ENCODE results near the gene HOXC6. TPM values are rescaled to one million over a fixed set of nuclear protein-coding genes. Genes with fewer than 3 reads are reported as not detected.
A peak's percentile ranks its signal among the peaks of the same experiment; 100 is the strongest.

HOXC6 gene
- polyA plus RNA-seq, 1 donor = 13.6 TPM

DNA sequence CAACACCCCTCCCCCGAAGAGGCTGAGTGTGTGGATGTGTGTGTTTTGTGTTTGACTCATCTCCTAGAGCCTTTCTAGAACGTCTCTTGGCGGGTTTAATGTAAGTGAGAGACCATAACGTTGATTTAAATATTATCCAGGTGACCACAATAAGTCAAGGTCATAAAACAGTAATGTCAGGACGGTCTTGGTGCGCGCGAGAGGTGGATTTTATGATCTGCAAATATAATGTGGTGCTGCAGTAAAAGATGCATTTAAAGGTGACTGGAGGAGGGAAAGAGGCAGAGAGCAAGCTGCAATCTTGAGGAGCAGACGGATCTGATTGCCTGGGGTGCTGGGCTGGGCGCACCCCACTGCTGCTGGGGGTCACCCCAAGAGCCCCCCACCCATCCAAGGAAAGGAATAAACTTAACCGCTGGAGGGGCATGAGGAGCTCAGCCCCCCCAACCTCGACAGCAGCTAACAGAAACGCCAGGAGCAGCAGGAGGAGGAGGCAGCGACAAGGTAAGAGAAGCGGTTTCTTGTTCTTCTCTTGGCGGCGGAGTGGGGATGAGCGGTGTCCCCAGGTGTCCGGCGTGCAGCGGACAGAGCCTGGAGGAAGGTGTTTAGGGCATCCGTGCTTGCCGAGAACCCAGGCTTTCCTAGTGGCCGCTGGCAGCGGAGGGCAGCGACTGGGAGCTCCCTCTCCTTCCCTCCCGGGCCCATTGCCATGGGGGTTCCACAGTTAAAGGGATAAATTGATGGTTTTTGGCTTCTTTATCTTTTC, 37.7 kb upstream of the HOXC6 start:
- H3K9me3 ChIP-seq (ENCODE audit: control insufficient read depth, low read depth, low read length) = peaks cover 20% of the 10 kb centered on the region
- H3K36me3 ChIP-seq (ENCODE audit: control insufficient read depth, insufficient read depth, low read length) = no peaks in the 10 kb centered on the region
- DNase-seq = no peak
- peaks cover 42% of the 10 kb centered on the region for H3K4me1 ChIP-seq (ENCODE audit: control insufficient read depth, insufficient read depth, low read length)
- H3K4me3 ChIP-seq (ENCODE audit: low read length) = no peak overlapping the region
- H3K27me3 ChIP-seq (ENCODE audit: control insufficient read depth, insufficient read depth, low read length) = peaks cover 100% of the 10 kb centered on the region
- WGBS (ENCODE audit: insufficient coverage, low lambda C conversion rate) = 0% methylated on average over 1 of the region's 27 CpGs
- no peak overlapping the region for H3K27ac ChIP-seq (ENCODE audit: low read length)

DNA sequence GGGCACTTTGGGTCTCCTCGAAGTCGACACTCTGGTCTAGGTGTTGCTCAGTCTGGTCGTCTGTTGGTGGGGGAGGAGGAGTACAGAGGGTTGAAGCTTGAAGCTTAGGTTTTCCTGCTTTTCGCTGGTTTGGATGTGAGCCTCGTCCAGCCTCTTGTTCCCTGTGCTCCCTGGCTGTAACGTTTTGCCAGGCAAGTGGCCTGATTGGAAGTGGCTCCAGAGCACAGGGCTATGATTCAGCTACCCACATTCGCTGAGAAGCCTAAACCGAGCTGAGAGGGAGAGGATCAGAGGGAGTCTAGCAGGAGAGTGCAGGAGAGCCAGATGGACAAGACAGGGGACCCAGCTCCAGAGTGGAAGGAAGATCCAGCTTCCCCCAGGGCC, 37.2 kb upstream of the HOXC6 start:
- no CpG with 5 or more reads among the region's 8 CpGs for WGBS (ENCODE audit: insufficient coverage, low lambda C conversion rate)
- H3K9me3 ChIP-seq (ENCODE audit: control insufficient read depth, low read depth, low read length) = peaks cover 19% of the 10 kb centered on the region

DNA sequence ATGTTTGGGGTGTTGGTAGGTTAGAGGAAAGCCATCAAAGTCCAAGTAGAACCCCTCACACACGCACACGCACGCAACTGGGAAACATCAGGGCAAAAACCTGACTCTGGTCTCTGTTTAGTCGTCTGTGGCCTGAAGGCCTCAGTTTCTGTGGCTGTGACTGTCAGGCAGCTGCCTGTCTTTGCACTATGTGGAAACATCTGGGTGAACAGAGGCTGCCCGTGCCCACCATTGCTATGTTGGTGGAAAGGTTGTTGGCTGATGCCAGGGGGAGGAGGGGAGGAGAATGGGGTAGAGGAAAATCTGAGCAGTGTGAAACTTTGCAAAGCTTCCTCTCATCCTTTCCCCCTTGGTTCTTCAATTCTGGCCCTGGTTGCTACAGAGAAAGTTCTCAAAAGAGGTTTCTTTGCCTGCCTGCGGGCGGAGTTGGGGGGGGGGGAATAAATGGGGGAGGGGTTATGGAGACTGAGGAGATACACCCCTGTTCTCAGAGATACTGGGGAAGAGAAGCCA, 35.8 kb upstream of the HOXC6 start:
- 18% methylated on average over 2 of the region's 7 CpGs for WGBS (ENCODE audit: insufficient coverage, low lambda C conversion rate)
- peaks cover 100% of the 10 kb centered on the region for H3K27me3 ChIP-seq (ENCODE audit: control insufficient read depth, insufficient read depth, low read length)
- H3K9me3 ChIP-seq (ENCODE audit: control insufficient read depth, low read depth, low read length) = peaks cover 20% of the 10 kb centered on the region
- DNase-seq = no peak
- peaks cover 40% of the 10 kb centered on the region for H3K4me1 ChIP-seq (ENCODE audit: control insufficient read depth, insufficient read depth, low read length)
- no peak overlapping the region for H3K4me3 ChIP-seq (ENCODE audit: low read length)
- no peaks in the 10 kb centered on the region for H3K36me3 ChIP-seq (ENCODE audit: control insufficient read depth, insufficient read depth, low read length)
- H3K27ac ChIP-seq (ENCODE audit: low read length) = no peak overlapping the region

More for the DNA sequence above, 37.2 kb upstream of the HOXC6 start:
- no peak for DNase-seq
- Histone ChIP-seq H3K4me3 (ENCODE audit: low read length) (no peak overlapping the region), H3K27ac (ENCODE audit: low read length) (no peak overlapping the region), H3K27me3 (ENCODE audit: control insufficient read depth, insufficient read depth, low read length) (peaks cover 100% of the 10 kb centered on the region), H3K36me3 (ENCODE audit: control insufficient read depth, insufficient read depth, low read length) (no peaks in the 10 kb centered on the region), H3K4me1 (ENCODE audit: control insufficient read depth, insufficient read depth, low read length) (peaks cover 42% of the 10 kb centered on the region)

DNA sequence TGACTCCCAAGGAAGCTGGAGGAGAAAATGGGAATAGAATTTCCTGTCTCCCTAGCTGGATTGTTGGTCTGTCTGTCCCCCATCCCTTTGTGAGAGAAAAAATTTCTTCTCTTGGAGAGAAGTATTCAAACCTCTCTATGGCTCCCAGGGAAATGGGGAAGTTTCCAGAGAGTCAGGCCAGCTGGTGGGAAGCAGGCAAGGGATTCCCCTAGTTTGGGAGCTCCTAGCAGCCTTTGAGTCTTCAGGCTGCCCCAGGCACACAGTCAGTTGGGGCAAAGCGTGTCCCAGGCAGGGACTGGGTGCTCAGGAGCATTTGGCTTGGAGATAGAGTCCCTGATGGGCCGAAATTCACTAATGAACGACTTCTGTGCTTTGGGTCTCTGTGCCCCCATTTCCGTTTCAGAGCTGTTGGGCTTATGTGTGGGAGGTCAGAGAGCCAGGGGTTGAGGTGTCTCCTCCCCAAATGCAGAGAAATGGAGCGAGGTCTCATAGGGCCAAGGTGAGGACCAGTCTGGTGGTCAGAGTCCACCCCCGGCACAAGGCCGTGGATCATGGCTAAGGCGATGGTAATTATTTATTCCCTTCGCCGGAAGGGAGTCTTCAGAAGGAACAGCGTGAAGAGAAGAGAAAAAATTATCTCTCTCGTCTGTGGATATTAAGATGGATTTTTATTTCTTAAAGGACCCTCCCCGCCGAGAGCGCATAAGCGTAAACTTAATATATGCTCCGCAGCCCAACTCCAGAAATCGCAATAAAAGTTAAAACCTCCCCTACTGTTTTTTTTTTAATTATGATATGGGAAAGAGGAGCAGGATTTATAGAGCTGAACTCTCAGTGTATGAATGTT, 34.9 kb upstream of the HOXC6 start:
- Histone ChIP-seq H3K27me3 (ENCODE audit: control insufficient read depth, insufficient read depth, low read length) (peaks cover 100% of the 10 kb centered on the region), H3K36me3 (ENCODE audit: control insufficient read depth, insufficient read depth, low read length) (no peaks in the 10 kb centered on the region), H3K4me3 (ENCODE audit: low read length) (no peak overlapping the region), H3K27ac (ENCODE audit: low read length) (no peak overlapping the region), H3K9me3 (ENCODE audit: control insufficient read depth, low read depth, low read length) (peaks cover 24% of the 10 kb centered on the region), H3K4me1 (ENCODE audit: control insufficient read depth, insufficient read depth, low read length) (peaks cover 35% of the 10 kb centered on the region)
- WGBS (ENCODE audit: insufficient coverage, low lambda C conversion rate) = 10% methylated on average over 2 of the region's 18 CpGs
- DNase-seq = no peak

DNA sequence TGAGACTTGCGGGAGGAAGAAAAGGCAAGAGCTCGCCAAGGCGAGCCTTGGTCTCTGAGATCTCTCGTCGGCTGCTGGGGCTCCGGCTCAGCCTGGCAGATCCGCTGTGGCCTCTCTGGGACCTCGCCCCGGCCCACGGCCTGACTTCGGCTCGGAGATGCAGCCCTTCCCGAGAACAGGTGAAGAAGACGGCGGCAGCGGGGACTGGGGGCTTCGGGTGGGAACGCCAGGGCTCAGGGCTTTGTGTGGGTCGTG, 34.3 kb upstream of the HOXC6 start:
- Histone ChIP-seq H3K27ac (ENCODE audit: low read length) (no peak overlapping the region), H3K36me3 (ENCODE audit: control insufficient read depth, insufficient read depth, low read length) (no peaks in the 10 kb centered on the region), H3K27me3 (ENCODE audit: control insufficient read depth, insufficient read depth, low read length) (peaks cover 100% of the 10 kb centered on the region), H3K4me3 (ENCODE audit: low read length) (no peak overlapping the region), H3K4me1 (ENCODE audit: control insufficient read depth, insufficient read depth, low read length) (peaks cover 31% of the 10 kb centered on the region), H3K9me3 (ENCODE audit: control insufficient read depth, low read depth, low read length) (peaks cover 24% of the 10 kb centered on the region)
- no peak for DNase-seq
- no CpG with 5 or more reads among the region's 19 CpGs for WGBS (ENCODE audit: insufficient coverage, low lambda C conversion rate)

DNA sequence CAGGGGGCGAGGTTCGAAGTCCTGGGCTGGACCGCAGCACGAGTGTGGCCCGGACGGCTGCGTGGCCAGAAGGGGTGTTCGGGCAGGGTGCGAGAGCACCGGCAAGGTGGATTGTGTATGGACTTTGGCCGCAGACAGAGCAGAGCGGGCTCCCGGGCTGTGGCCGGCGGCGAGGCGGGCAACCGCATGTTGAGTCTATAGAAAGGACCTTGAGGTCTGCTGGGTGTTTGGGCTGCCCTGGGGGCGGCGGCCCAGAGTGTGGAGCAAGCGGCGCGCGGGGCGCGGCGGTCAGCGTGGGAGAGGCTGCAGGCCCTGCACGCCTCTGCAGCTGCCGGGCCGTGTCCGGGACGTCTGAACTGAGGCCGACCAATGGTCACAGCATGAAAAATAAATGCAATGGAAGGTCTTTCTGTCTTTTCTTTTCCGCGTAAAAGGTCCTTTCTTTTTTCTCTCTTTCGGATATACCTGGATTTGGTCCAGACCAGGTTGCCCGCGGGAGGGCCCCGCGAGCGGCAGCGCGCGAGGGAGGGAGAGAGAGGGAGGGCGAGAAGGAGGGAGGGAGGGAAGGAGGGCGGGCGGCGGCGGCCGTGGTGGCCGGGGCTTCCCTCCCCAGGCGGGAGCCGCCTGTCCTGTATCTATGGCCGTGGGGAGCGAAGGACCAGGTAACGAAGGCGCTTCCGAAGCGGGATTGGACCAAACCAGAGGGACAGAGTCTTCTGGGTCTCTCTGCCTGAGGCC, 33.8 kb upstream of the HOXC6 start:
- Histone ChIP-seq H3K4me1 (ENCODE audit: control insufficient read depth, insufficient read depth, low read length) (peaks cover 28% of the 10 kb centered on the region), H3K9me3 (ENCODE audit: control insufficient read depth, low read depth, low read length) (peaks cover 24% of the 10 kb centered on the region), H3K36me3 (ENCODE audit: control insufficient read depth, insufficient read depth, low read length) (no peaks in the 10 kb centered on the region), H3K27me3 (ENCODE audit: control insufficient read depth, insufficient read depth, low read length) (peaks cover 100% of the 10 kb centered on the region), H3K27ac (ENCODE audit: low read length) (no peak overlapping the region), H3K4me3 (ENCODE audit: low read length) (no peak overlapping the region)
- WGBS (ENCODE audit: insufficient coverage, low lambda C conversion rate) = no CpG with 5 or more reads among the region's 60 CpGs
- peak in 1 of 2 donors; percentile 57 for DNase-seq

DNA sequence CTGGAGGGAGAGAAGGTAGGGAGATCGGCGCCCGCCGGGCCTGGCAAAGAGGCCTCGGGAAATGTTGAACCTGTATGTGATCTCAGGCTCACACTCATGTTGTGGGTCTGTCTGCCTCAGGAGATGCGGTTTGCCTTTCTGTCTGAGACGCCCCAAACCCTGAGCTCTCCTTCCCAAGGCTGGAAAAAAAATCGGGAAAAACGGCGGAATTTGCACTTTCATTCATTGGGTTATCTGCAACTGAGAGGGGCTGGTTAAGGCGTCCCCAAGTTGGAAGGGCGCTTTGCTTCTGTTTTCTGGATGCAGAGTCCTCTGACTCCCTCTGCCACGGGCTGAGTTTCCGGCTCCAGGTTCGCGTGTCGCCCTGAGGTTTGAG, 33.2 kb upstream of the HOXC6 start:
- Histone ChIP-seq H3K4me3 (ENCODE audit: low read length) (no peak overlapping the region), H3K4me1 (ENCODE audit: control insufficient read depth, insufficient read depth, low read length) (peaks cover 27% of the 10 kb centered on the region)

DNA sequence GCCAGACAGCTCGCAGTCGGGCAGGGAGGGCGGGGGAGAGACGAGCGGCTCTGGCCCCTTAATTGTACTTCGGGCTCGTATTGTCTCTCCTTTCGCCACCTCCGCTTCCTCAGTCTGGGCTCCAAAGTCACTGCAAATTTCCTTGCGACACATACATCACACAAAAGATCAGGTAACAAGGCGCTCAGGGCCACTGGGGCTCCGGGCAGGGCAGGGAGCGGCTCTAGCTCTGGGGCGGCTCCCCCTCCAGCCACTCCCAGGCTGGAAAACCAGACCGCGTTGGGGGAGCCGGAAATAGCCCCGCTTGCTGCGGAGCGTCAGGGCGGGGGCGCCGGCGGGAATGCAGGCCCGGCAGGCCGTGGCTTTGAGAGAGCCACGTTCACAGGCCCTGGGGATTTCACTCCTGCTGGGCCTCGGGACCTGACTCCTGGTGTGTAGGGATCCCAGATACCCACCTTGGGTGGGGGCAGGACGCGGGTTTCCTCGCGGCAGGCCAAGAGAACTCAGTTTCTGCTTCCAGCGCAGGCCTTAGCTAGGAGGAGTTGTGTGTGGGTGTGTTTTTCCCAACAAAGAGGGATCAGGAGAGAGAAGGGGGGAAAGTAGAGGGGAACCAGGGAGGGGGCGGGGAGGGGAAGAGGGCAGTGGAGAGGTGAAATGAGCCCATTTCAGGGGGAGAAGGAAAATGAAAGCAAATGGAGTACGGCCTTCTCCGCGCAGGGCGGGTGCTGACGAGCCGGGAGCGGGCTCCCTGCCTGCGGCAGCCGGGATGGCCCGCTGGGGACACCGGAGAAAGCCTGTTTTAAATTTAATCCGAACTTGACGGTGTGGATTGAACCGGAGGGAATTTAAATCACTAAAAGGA, 32.6 kb upstream of the HOXC6 start:
- H3K27ac ChIP-seq (ENCODE audit: low read length) = no peak overlapping the region
- peaks cover 29% of the 10 kb centered on the region for H3K9me3 ChIP-seq (ENCODE audit: control insufficient read depth, low read depth, low read length)
- H3K36me3 ChIP-seq (ENCODE audit: control insufficient read depth, insufficient read depth, low read length) = no peaks in the 10 kb centered on the region
- DNase-seq = peak; percentile 56 to 75
- H3K27me3 ChIP-seq (ENCODE audit: control insufficient read depth, insufficient read depth, low read length) = peaks cover 100% of the 10 kb centered on the region
- H3K4me1 ChIP-seq (ENCODE audit: control insufficient read depth, insufficient read depth, low read length) = peaks cover 25% of the 10 kb centered on the region
- no CpG with 5 or more reads among the region's 48 CpGs for WGBS (ENCODE audit: insufficient coverage, low lambda C conversion rate)
- H3K4me3 ChIP-seq (ENCODE audit: low read length) = peak overlapping the region; percentile 21

More for the DNA sequence above, 33.2 kb upstream of the HOXC6 start:
- peaks cover 28% of the 10 kb centered on the region for H3K9me3 ChIP-seq (ENCODE audit: control insufficient read depth, low read depth, low read length)
- no peaks in the 10 kb centered on the region for H3K36me3 ChIP-seq (ENCODE audit: control insufficient read depth, insufficient read depth, low read length)
- H3K27ac ChIP-seq (ENCODE audit: low read length) = no peak overlapping the region
- peak in 1 of 2 donors; percentile 19 for DNase-seq
- H3K27me3 ChIP-seq (ENCODE audit: control insufficient read depth, insufficient read depth, low read length) = peaks cover 100% of the 10 kb centered on the region
- WGBS (ENCODE audit: insufficient coverage, low lambda C conversion rate) = no CpG with 5 or more reads among the region's 17 CpGs

DNA sequence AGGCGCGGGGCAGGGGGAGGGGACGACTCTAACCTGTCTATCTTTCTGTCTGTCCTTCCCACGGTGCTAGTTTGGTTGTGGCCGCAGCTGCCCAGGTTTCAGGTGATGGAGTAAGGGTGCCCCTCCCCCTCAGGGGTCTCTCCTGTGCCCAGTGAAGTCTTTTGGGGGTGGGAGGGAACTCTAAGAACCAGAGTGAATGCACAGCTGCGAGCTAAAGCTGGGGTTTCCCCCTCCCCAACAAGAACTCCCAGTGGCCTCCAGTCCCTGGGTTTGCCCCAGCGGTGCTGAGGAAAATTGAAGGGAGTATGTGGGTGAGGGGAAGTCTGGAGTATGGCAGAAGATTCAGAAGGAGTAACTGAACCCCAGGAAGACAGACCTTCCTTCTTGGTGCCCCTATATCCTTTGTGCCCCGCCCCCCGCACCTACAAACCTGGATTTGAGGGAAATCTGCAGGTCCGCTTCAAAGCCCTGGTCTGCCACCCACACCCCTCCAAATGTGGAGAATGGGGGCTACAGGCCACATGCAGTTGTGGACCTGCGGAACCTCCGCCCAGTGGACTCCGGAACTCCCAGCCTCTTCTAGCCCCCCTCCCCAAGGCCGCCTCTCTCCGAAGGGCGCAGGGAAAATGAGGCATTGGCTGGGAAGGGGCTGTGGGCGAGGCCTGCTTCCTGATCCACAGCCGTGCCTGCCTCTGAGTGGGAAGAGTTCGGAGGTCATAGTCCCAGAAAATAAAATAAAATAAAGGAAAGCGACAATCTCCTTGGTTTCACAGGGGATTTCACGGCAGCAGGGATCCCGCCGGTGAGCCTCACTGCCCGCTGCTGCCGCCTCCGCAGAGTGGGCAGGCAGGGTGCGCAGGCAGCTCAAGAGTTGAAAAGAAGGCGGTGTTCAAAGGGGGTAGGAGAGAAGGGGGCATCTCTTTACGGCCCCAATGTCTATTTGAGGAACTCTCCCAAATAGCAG, 31.7 kb upstream of the HOXC6 start:
- Histone ChIP-seq H3K27me3 (ENCODE audit: control insufficient read depth, insufficient read depth, low read length) (peaks cover 100% of the 10 kb centered on the region), H3K4me1 (ENCODE audit: control insufficient read depth, insufficient read depth, low read length) (peaks cover 21% of the 10 kb centered on the region), H3K4me3 (ENCODE audit: low read length) (no peak overlapping the region), H3K36me3 (ENCODE audit: control insufficient read depth, insufficient read depth, low read length) (no peaks in the 10 kb centered on the region), H3K27ac (ENCODE audit: low read length) (no peak overlapping the region), H3K9me3 (ENCODE audit: control insufficient read depth, low read depth, low read length) (peaks cover 31% of the 10 kb centered on the region)
- WGBS (ENCODE audit: insufficient coverage, low lambda C conversion rate) = no CpG with 5 or more reads among the region's 29 CpGs
- DNase-seq = no peak
